Measurements from ENCODE around the gene PGAP2.

PGAP2 gene

DNA sequence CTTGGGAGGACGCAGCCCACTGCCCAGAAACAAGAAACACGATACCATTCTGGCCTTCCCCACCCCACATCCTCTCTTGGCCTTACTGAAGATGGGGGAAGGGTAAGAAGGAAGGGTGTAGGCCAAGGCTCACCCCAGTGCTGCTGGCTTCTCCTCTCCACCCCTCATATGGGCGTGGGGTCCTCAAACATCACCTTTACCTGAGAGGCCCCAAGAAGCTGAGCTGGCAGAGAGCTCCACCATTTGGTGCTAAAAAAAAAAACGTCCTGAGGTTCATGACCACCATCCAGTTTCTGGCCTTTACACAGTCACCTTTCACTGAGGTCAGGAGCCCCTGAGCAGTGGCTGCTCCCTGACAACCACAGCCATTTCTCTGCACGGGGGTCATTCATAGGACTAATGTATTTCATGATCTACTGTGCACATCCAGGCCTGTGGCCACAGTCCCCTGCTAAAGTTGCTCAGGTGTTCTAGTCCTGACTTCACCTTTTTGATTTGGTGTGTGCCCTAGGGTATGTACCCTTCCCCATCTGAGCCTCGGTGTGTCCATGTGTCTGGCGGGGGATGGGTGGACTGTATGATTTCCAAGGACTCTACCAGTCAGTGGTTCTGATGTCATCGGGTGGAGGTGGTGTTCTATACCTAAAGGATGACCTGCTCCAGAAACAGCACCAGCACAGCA, 17.3 kb downstream of the PGAP2 start:
- no peak overlapping the region for H3K4me3 ChIP-seq (ENCODE audit: low read depth, low read length)
- TF ChIP-seq CTCF (IDR thresholded peaks at IDR 0.05; ENCODE audit: control insufficient read depth, extremely low read depth, insufficient read depth): no peak
- DNase-seq (ENCODE audit: low read depth): no peak

GRCh38 chr11:3826721-3827120, 18.4 kb downstream of the PGAP2 start:
- no peak overlapping the region for H3K4me3 ChIP-seq (ENCODE audit: low read depth, low read length)
- no peak for TF ChIP-seq CTCF (IDR thresholded peaks at IDR 0.05; ENCODE audit: control insufficient read depth, extremely low read depth, insufficient read depth)
- no peak for DNase-seq (ENCODE audit: low read depth)

GRCh38 chr11:3827434-3828186, 19.2 kb downstream of the PGAP2 start:
- no peak for DNase-seq (ENCODE audit: low read depth)
- no peak for TF ChIP-seq CTCF (IDR thresholded peaks at IDR 0.05; ENCODE audit: control insufficient read depth, extremely low read depth, insufficient read depth)

GRCh38 chr11:3830088-3830487, 21.7 kb downstream of the PGAP2 start:
- no peak for DNase-seq (ENCODE audit: low read depth)

More at GRCh38 chr11:3827434-3828186, 19.2 kb downstream of the PGAP2 start:
- H3K4me3 ChIP-seq (ENCODE audit: low read depth, low read length): no peak overlapping the region

GRCh38 chr11:3830730-3831129, 22.4 kb downstream of the PGAP2 start:
- TF ChIP-seq CTCF (IDR thresholded peaks at IDR 0.05; ENCODE audit: control insufficient read depth, extremely low read depth, insufficient read depth): no peak
- no peak overlapping the region for H3K4me3 ChIP-seq (ENCODE audit: low read depth, low read length)
- no peak for DNase-seq (ENCODE audit: low read depth)

More at GRCh38 chr11:3830088-3830487, 21.7 kb downstream of the PGAP2 start:
- no peak overlapping the region for H3K4me3 ChIP-seq (ENCODE audit: low read depth, low read length)
- no peak for TF ChIP-seq CTCF (IDR thresholded peaks at IDR 0.05; ENCODE audit: control insufficient read depth, extremely low read depth, insufficient read depth)

GRCh38 chr11:3831378-3832239, 23.2 kb downstream of the PGAP2 start:
- no peak for TF ChIP-seq CTCF (IDR thresholded peaks at IDR 0.05; ENCODE audit: control insufficient read depth, extremely low read depth, insufficient read depth)
- DNase-seq (ENCODE audit: low read depth): no peak
- no peak overlapping the region for H3K4me3 ChIP-seq (ENCODE audit: low read depth, low read length)
